Activated CD4-positive, CD25-positive, alpha-beta regulatory T cell treated with anti-CD3 and anti-CD28 coated beads, Interleukin-2, amount 50 U/mL, for 72 hours (primary cell): ENCODE data around the gene SETD3.

Experiments
- DNase-seq: peaks from one replicate; pipeline ENCODE4 v3.0.0; 2021

SETD3 gene

DNA sequence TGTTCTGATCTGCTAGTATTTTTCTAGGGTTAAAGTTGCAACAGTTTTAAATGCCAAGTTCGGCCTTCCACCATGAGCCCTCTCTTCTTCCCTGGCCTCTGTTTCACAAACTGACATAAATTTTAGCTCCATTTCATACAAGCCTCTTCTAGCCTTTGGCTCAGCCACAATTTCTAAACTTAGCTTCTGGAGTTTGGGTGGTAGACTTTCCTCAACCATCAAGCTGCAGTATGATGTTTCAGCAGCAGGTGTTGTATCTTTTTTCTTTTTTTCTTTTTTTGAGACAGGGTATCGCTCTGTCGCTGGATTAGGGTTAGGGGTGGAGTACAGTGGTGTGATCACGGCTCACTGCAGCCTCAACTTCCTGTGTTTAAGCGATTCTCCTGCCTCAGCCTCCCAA lies 29.4 kb downstream of the SETD3 start:
- DNase-seq, result no peak

DNA sequence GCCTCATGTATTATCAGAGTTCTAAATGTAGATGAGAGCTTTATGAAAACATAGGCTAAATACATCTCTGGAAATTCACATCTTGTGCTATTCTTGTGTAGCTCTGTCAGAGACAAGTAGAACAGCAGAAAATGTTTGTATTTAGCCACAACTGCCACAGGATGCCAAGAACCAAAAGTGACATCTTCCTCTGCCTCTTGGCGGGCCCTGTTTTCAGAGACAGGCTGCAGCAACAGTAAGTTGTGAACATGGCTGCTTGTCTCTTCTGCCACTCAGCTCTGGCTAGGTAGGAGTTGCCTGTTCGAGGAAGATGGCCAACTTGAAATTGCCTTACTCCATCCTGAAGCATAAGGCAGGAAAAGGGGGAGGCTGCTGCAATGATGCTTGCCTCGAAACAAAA lies 30.4 kb downstream of the SETD3 start:
- DNase-seq, result no peak

DNA sequence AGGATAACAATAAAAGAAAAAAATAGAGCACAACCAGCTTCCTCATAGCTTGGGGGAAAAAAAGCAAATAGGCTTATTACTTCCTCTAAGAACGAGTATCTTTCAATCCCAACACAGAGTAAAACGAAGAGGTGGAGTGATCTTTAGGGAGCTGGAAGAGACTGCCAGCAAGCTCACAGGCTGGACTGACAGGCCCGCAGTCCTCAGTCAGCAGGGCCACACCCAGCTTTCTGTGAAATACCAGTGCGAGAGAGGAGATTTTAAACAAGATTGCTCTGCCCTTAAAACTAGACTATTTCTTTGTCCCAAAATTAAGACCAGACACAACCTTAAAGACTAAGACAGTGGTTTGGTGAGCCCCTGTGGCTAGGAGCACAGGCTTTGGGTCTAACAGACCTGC lies 32.9 kb downstream of the SETD3 start:
- no peak for DNase-seq

DNA sequence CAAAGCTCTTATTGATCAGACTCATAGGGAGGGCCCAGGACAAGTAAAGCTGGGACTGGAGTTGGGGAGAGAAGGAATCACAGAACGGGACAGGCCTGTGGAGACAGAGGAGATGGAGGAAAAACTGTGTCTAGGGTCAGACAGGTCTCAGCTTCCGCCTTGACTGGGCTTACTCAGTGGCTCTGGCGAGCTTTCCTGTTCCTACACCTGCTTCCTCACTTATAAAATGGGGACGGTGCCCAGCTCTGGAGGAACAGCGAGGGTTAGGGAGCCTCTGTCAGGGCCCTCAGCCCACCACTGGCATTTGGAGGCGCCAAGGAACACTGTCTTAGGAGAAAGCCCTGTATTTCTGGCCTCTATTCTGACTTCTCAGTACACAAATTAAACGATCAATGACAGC lies 34.7 kb downstream of the SETD3 start:
- no peak for DNase-seq

DNA sequence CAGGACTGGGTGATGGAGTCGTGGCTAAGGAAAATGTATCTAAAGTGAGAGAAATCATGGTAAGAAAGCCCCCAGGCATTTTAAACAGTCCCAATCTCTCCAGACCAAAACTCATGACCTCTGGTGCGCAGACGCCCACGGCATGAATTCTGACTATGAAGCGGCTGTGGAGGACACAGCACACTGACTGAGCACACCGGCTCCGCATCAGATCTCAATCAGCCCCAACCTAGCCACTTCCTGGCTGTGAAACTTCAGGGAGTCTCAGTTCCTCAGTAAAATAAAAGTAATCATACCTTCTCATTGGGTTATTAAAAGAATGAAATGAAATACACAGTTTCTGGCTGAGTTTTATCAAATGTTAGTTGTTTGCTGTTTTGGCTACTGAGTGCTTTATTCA lies 38.7 kb downstream of the SETD3 start:
- DNase-seq, result no peak

DNA sequence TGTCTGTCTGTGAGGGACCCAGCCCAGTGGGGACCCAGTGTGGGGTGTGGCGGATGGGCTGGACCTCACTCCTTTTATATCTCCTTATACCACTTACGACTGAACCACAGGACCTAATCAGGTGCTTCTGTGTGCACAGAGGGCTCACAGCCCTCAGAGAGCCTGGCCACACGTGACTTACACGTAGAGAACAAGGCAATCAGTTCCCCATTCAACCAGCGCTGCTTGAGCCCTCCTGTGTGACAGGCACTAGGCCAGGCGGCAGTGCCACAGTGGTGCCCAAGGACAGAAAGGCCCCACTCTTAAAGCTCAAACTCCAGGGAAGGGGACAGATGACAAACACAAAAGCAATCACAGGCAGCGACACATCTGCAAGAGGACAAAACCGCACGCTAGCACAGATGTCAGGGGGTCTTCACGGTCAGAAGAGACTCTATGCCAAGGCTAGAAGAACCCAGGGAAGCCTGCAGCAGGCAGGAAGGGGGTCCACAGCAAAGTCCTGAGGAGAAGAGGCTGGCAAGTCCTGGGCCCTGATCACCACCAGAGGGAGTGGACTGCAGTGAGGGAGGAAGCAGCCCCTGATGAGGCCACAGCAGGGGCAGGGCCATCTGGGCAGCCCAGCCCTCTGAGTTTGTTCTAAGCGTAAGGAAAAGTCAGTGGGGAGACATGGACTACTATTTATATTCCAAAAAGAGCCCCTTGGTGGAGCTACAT lies 39.3 kb downstream of the SETD3 start:
- no peak for DNase-seq

DNA sequence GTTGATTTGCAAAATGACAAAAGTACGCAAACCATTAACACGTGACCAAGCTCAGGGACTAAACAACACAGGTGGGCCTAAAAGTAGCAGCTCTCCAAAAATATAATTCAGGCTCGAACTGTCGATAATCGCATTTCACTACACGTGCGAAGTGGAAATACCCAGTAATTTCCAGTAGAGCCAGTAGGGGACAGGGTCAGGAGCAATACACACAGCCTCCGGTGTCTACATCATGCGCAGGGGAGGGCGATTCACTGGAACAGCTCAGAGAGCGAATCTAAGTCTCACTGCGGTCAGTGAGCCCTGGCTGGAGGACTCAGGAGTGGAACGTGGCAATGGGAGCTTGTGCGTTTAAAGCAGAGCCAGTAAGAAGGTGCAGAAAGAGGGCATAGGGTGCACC lies 40.4 kb downstream of the SETD3 start:
- no peak for DNase-seq

DNA sequence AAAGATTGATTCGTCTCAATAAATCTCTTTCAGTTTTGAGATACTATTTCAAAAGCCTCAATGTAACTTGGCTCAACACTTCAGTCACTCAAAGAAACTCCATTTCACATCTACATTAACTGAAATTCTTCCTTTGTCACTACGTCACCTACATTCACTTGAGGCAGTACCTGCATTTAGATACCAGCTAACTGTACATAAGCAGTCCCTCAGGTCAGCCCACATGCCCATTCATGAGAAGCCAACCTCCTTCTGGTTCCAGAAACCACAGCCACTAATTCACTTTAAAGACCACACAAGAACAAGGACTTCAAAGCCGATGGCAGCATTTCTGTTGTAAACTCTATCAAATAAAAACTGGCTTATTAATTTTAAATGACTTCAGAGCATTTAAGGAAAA lies 43.0 kb downstream of the SETD3 start:
- DNase-seq, result no peak

DNA sequence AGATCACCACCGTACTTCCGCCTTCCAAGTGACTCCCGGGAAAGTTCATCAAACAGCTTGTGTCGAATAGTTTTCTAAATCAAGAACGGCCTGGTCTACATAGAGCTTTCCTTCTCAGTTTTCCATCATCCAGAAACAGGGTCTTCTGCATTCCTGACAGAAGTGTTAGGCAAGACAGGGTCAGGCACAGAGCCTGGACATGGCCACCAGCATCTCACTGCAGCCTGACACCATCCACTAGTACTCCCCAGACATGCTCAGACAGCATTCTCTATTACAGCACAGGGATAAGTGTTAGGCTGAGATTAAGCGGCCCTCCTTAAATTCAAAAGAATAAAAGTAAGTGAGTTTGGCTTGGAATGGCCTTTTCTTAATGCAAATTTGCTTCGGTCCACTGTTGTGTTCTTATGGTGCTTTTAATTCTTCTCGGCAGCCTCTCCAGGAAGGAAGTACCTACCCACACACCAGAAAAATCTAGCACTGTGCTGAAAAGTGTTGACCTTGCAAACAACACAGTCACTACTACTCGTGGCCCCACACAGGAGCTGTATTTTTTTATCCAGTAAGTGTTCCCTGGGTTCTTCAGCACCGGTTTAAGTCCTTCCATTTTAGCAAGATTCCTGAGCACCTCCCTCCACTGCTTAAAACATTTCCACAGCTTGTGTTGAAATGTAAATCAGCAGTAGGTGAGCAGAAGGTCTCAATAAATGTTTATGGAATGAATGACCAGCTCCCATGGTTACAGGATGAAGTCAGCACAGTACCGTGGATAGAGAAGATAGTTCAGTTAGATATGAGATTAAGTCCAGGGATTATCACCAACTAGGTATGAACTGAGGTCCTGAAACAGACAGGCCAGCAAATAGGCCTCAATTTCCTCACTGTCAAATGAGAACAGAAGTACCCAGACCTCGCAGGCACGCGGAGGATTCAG lies 44.1 kb downstream of the SETD3 start:
- no peak for DNase-seq

DNA sequence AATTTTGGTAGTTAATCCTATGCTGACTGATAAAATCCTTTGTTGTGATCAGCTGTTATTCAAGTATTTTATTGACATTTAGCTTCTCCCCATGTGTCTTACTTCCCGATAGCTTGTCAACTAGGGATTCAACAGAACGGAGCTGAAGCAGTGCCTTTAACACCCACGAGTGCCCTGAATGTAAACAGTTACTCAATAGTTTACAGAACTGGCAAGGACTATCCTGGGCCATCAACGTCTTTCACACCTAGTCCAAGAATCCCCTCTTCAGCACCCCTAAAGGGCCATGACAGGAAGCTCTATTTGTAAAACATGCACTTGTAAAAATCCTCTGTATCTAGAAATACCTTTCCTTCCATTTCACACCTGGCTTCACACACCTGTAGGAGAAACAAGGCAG lies 45.3 kb downstream of the SETD3 start:
- no peak for DNase-seq

DNA sequence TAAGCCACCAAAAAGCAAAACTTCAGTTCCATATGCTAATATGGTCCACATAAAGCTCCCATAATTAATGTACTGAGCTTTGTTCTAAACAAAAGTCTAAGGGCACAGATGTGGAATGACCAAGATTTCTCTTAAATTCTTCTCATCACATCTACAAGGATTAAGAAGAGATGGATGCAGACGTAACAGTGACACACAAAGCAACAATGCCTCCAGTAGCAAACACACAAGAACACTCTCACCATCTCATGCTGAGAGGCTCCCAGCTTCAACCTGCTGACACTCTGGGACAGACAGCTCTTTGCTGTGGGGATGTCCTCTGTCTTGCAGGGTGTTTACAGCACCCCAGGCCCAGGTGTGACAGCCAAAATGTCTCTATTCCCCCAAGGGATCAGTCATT lies 48.2 kb downstream of the SETD3 start:
- no peak for DNase-seq

DNA sequence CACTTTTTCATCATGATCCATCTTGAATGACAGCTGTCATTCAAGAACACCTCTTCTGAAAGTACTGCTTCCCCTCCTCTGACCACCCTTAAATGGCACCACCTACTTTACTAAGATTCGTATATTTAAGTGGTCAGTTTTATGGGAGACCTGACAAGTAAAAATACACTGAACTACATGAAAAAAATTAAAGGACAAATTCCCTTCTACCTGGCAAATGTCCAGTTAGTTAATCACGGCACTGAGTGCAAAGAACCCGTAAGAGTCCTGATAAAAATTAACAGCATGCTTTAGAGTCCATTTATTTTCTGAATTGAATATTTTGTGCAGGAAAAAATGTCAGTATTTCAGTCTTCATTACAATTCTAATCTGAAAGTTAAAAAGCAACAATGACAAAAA lies 48.7 kb downstream of the SETD3 start:
- DNase-seq, result no peak

DNA sequence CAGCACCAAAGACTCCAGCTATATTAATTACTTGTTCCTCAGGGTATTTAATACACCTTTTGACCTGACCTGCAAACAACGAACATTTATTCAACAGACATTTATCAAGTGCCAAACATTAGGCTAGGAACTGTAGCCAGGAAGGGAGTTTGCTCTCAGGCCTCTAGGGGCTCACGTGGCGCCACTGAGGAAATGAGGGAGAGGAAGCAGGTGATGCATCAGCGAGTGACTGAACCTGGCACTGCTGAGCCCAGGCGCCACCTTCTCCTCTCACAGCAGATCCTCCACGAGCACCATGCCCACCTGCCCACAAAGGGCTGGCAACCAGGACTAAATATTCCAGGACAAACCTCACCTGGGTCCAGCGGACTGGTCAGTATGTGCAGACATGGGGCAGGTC lies 50.2 kb downstream of the SETD3 start:
- DNase-seq, result no peak

DNA sequence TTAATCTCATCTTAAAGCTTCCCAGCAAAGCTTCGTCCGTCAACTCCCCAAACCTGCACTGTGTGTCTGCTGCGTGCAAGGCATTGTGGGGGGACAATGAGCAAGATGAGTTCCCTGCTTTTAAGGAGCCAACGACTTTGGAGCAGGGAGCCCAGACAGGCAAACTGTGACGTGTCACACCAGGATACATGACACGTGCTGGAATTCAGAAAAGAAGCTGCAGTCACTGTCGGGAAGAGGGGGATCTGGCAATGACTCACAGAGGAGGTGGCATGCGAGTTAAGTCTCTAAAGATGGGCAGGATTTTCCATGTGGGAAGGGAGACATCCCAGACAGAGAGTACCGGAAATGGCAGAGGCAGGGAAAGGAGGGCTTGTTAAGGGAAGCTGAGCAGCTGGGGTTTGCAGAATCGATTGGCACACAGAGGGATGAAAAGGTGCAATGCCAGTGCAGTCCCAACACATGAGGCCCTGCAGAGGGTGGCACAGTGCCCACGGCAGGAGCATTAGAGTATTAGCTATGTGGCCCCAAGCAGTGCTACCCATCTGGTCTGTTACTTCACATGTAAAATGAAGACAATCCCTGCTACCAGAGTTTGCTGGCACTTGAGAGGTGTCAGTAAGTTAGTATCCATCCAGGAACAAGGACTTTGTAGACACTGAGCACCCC lies 52.9 kb downstream of the SETD3 start:
- DNase-seq, result no peak

DNA sequence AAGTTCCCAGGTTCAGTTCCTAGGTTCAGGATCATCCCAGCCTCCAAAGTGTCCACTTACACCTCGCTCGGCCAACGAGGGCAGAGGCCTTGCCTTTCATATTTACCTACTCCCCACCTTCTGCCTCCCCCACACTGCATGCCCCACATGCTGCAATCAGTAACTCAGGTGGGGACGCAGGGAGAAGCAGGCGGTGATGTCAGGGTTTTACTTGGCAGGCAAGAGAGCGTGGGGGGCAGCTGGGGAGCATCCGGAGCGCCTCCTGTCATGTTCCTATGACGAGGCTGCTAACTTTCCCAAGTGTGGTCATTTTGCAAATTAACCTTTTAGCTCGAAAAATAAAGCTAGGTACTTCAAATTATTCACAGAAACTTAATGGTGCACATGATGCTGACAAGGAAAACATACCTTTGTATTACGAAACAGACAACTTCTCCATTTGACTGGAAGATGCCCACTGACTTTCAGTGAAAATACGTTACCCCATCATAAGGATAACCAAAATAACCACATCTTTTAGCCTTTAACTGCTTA lies 53.8 kb downstream of the SETD3 start:
- DNase-seq, result no peak

DNA sequence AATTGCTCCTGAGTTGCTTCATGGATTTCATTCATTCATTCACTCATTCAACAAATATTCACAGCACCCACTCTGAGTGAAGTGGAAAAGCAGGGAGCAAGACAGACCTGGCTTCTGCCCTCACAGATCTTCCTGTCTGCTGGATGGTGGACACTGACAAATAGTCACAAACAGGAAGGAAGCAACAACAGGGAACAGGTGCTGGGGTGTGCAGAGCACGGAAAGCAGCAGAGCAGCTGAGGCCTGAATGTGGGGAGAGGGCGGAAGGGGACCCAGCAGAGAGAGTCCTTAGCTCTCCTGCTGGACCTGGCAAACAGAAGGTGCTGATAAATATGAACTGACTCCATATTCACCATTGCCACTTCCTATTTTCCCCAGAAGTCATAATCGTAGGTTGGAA lies 54.4 kb downstream of the SETD3 start:
- DNase-seq, result no peak

DNA sequence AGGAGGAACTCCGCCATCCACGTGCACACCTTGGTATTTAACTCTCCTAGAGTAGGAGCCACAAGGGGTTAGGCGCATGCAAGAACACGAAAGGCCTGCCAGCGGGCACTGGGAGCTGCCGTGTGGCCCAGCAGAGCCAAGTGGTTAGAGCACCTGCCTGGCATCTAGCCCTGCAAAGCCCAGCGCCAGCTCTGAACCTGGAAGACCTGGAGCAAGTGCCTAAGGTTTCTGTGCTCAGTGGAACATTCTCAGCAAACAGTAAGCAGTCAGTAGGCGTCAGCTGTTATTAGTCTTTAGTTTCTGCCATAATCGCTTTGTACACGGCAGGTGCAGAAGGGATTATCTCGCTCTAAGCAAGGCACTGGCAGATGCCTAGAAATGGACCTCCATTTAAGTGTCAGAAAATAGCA lies 55.4 kb downstream of the SETD3 start:
- no peak for DNase-seq

DNA sequence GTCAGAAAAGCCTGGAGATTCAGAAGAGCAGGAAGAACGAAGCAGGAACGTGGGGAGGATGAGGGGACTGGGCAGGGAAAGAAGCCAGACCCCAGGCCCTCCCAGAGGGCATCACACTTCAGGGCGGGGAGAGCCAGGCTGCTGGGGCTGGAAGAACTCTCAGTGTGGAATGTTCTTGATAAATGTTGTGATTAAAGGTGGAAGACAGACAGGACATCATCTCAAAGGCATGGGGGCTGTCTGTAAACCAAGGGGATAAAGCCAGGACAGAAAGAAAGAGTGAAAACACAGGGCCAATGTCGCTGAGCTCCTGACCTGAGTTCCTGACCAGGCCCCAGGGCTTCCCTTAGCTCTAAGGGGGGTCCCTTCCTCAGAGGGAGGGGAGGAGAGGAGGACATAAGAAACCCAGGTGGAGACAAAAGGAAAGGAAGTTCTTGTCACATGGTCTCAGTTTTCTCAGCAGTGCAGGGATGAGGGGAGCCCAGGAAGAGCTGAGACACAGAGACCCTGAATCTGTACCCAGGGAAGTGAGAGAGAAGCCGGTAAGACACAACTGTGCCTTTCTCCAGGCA lies 56.3 kb downstream of the SETD3 start:
- no peak for DNase-seq

DNA sequence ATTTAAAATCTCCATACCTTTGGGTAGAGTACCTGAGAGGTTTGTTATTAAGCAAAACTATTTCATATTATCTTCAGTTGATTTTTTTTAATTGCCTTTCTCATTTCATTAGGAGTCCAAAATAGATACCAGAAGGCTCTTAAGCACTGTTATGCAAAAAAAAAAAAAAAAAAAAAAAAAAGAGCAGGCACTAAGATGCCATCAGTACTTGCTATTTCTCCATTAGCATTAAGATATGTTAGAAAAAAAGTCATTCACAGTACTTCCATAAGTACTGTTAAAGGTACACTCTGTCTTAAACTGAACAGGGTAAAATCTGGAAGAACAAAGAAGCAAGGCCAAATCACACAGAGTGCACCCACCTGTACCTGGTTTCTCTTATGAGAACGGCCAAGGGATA lies 57.2 kb downstream of the SETD3 start:
- DNase-seq, result no peak

DNA sequence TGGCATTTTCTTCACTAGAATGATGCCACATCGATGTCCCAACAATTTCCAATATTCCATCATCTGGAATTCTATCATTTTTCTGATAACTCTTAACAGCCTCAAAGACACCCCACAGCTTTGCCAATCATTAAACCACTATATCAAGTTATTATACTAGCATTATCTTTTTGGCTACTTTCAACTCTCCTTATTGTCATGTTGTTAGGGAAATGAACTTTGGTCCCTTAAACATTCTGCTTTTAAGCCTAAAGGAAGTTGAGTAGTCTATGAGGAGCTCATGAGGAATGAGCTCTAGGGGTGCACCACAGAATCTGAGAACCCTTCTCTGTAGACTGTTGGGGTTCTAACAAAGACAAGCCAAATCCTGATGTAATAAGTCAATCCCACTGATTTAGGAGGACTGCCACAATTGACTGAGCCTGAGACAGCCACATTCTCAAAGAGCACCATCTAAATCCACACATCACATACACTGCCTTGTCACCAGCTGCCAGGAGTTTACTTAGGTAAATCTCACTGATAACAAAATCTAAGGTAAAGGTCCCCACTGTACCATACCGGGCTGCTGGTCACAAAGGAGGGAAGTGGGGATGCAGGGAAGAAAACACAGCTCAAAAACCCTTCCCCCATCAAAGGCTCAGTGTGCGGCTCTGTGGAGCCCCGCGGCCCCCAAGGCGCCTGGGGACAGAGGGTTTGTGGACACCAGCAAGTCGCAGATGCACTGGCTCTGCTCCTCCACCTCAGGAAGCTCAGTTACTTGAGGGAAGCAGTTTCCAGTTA lies 58.2 kb downstream of the SETD3 start:
- DNase-seq, result no peak

DNA sequence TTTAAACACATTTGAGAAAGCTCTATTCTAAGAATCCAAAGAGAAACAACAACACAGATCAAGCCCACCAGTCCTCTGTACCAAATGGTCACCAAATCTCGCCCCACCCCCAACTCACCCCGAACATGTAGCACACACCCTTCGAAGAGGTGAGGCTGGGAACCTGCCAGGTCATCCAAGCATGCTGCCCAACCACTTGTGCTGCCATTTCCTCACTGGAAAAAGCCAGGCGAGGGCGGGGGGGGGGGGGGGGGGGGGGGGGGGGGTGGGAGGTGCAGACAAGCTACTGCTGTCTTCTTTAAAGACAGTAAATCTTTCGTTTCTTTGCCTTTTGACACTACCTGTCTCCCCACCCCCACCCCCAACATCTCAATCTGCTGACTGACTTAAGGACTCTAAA lies 59.9 kb downstream of the SETD3 start:
- DNase-seq, result no peak

DNA sequence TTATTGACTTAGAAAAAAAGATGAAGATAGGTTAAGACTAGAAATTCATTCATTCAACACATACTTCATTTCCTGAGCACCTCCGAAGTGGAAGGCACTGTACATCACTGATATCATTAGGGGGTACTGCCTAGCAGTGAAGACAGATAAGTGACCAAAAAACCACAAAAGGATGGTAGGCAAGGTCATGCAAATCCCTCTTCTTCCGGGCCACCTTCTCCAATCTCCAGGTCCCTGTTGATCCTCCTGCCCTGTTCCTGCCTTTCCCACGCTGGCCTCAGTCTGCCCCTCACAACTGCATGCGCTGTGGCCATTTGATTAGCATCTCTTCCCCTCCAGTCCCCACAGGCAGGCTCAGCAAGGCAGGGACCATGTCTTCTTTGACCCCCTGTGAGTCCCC lies 60.8 kb downstream of the SETD3 start:
- no peak for DNase-seq

DNA sequence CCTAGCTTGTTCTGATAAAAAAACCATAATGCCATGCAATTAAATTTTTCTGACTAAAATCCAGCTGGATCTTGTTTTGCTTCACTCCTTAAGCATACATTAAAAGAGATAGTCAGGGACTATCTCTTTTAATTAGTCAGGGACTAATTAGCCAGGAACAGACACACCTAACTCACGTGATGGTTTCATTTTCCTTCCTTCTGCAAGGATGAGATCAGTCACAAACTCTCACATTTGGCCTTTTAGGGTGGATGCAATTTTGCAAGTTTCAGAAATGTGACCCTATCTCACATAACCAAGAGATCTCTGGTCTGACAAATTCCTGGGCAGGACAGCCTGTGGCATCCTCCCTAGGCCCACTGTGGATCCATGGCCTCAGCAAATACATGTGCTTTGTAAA lies 62.4 kb downstream of the SETD3 start:
- DNase-seq, result no peak
